MM.1S (cell line): ENCODE results near the gene PMEPA1.

Experiments
- DNase-seq: peaks from one replicate; pipeline ENCODE4 v3.0.0-alpha.2; 2015
- H2AFZ ChIP-seq: fragments of 300-600 bp; sonication (generic); 2 replicates; pipeline ENCODE4 v1.6.0; 2016; ENCODE audit warnings: antibody characterized with exemption, low read length
- H3F3A ChIP-seq: fragments of 300-600 bp; sonication (generic); 2 replicates; pipeline ENCODE4 v1.6.1; 2016; ENCODE audit warnings: mild to moderate bottlenecking, antibody characterized with exemption, low read length, moderate library complexity, mixed read lengths; ENCODE audit not compliant: insufficient read depth
- H3K27ac ChIP-seq: fragments of 300-600 bp; sonication (generic); 2 replicates; pipeline ENCODE4 v1.5.1; 2016; ENCODE audit warnings: mild to moderate bottlenecking, low read length
- H3K27me3 ChIP-seq: fragments of 300-600 bp; sonication (generic); replicated peaks from 2 replicates; pipeline ENCODE4 v1.6.0; 2016; ENCODE audit warnings: low read length; ENCODE audit not compliant: insufficient read depth
- H3K36me3 ChIP-seq: fragments of 300-600 bp; sonication (generic); replicated peaks from 2 replicates; pipeline ENCODE4 v1.6.1; 2016; ENCODE audit warnings: mild to moderate bottlenecking, low read length, mixed read lengths; ENCODE audit not compliant: insufficient read depth
- H3K4me1 ChIP-seq: fragments of 300-600 bp; sonication (generic); 2 replicates; pipeline ENCODE4 v1.6.1; 2016; ENCODE audit warnings: low read length, mixed read lengths
- H3K4me2 ChIP-seq: fragments of 300-600 bp; sonication (generic); 2 replicates; pipeline ENCODE4 v1.6.0; 2016; ENCODE audit warnings: low read depth, low read length
- H3K4me3 ChIP-seq: fragments of 300-600 bp; sonication (generic); 2 replicates; pipeline ENCODE4 v1.5.1; 2016; ENCODE audit warnings: low read length, mixed read lengths
- H3K79me2 ChIP-seq: fragments of 300-600 bp; sonication (generic); 2 replicates; pipeline ENCODE4 v1.6.1; 2016; ENCODE audit warnings: mixed run types, low read length, mixed read lengths
- H3K9ac ChIP-seq: fragments of 300-600 bp; sonication (generic); 2 replicates; pipeline ENCODE4 v1.6.1; 2016; ENCODE audit warnings: low read length, mixed read lengths
- H3K9me2 ChIP-seq: fragments of 300-600 bp; sonication (generic); replicated peaks from 2 replicates; pipeline ENCODE4 v1.6.1; 2016; ENCODE audit warnings: mild to moderate bottlenecking, low read length, mixed read lengths; ENCODE audit not compliant: insufficient read depth
- H3K9me3 ChIP-seq: fragments of 300-600 bp; sonication (generic); replicated peaks from 2 replicates; pipeline ENCODE4 v1.6.1; 2016; ENCODE audit warnings: mild to moderate bottlenecking, low read length, mixed read lengths; ENCODE audit not compliant: insufficient read depth
- H4K20me1 ChIP-seq: fragments of 300-600 bp; sonication (generic); 2 replicates; pipeline ENCODE4 v1.6.1; 2016; ENCODE audit warnings: mild to moderate bottlenecking, low read length, moderate library complexity, mixed read lengths; ENCODE audit not compliant: insufficient read depth
- CTCF ChIP-seq: fragments of 300-600 bp; sonication (generic); IDR thresholded peaks from 2 replicates; pipeline ENCODE4 v1.5.1; 2016; ENCODE audit warnings: antibody characterized with exemption, low read length, mixed read lengths
- EZH2 ChIP-seq: fragments of 300-600 bp; sonication (generic); optimal IDR thresholded peaks from 2 replicates; pipeline ENCODE3; 2017; ENCODE audit warnings: low read depth, mild to moderate bottlenecking, antibody characterized with exemption, low read length, mixed read lengths
- EZH2phosphoT487 ChIP-seq: fragments of 300-600 bp; sonication (generic); IDR thresholded peaks from 2 replicates; pipeline ENCODE4 v1.6.1; 2018; ENCODE audit warnings: antibody characterized with exemption, low read length

Gene PMEPA1

GRCh38 chr20:57598491-57598890 lies 111.3 kb downstream of the PMEPA1 start:
- Histone ChIP-seq H3F3A (no peaks in the 10 kb centered on the region), H3K4me1 (no peaks in the 10 kb centered on the region), H3K79me2 (no peaks in the 10 kb centered on the region), H3K9me2 (no peaks in the 10 kb centered on the region), H3K27ac (no peak overlapping the region), H3K4me3 (no peak overlapping the region), H3K36me3 (no peaks in the 10 kb centered on the region), H3K27me3 (peaks cover 14% of the 10 kb centered on the region), H2AFZ (no peak overlapping the region), H3K4me2 (no peak overlapping the region), H3K9ac (no peak overlapping the region), H4K20me1 (no peaks in the 10 kb centered on the region), H3K9me3 (no peaks in the 10 kb centered on the region)
- TF ChIP-seq EZH2 (no peak), CTCF (no peak), EZH2phosphoT487 (no peak)
- no peak for DNase-seq
